Measurements from ENCODE around the gene FAM234B.

Gene FAM234B

GRCh38 chr12:13044002-13044905, at the start of gene FAM234B:
Gene FAM234B, plus strand, starts transcription at chr12:13044381. Its CDS starts 23 bp downstream, at chr12:13044404.
- DNase-seq = peak; percentile 84

- no peak for DNase-seq
Measured at GRCh38 chr12:12995088-12995487, 49.1 kb upstream of the FAM234B start.

GRCh38 chr12:12996209-12996608, 48.0 kb upstream of the FAM234B start:
- no peak for DNase-seq

- DNase-seq = no peak
Measured at GRCh38 chr12:12997156-12997555, 47.0 kb upstream of the FAM234B start.

- no peak for DNase-seq
Measured at GRCh38 chr12:12997734-12998133, 46.4 kb upstream of the FAM234B start.

GRCh38 chr12:12998248-12998647, 45.9 kb upstream of the FAM234B start:
- no peak for DNase-seq

GRCh38 chr12:12999271-12999958, 44.8 kb upstream of the FAM234B start:
- no peak for DNase-seq

- DNase-seq = peak; percentile 98
Measured at GRCh38 chr12:12999959-13000615, 44.1 kb upstream of the FAM234B start, which contains the start of gene HEBP1. Gene HEBP1, minus strand, starts transcription at chr12:13000265. Its CDS starts 151 bp downstream, at chr12:13000114.

- DNase-seq = peak; percentile 32
Measured at GRCh38 chr12:13000616-13000924, 43.6 kb upstream of the FAM234B start.

GRCh38 chr12:13000925-13001774, 43.0 kb upstream of the FAM234B start:
- peak; percentile 72 for DNase-seq

- no peak for DNase-seq
Measured at GRCh38 chr12:13001775-13002040, 42.5 kb upstream of the FAM234B start.

- DNase-seq = no peak
Measured at GRCh38 chr12:13002301-13003097, 41.7 kb upstream of the FAM234B start.

- DNase-seq = peak; percentile 46
Measured at GRCh38 chr12:13004361-13004760, 39.8 kb upstream of the FAM234B start.

GRCh38 chr12:13004986-13005385, 39.2 kb upstream of the FAM234B start:
- DNase-seq = no peak

- no peak for DNase-seq
Measured at GRCh38 chr12:13005649-13006048, 38.5 kb upstream of the FAM234B start.

- DNase-seq = no peak
Measured at GRCh38 chr12:13007496-13008233, 36.5 kb upstream of the FAM234B start.

GRCh38 chr12:13008741-13009380, 35.3 kb upstream of the FAM234B start:
- no peak for DNase-seq

- no peak for DNase-seq
Measured at GRCh38 chr12:13011098-13011497, 33.1 kb upstream of the FAM234B start.

GRCh38 chr12:13022851-13023271, 21.3 kb upstream of the FAM234B start:
- DNase-seq = no peak

- DNase-seq = peak; percentile 65
Measured at GRCh38 chr12:13023811-13024530, 20.2 kb upstream of the FAM234B start.
